Epithelial cell of esophagus (primary cell): ENCODE measurements around the gene RALGAPA2.

ENCODE experiments used
- DNase-seq: peaks from one replicate; pipeline ENCODE4 v3.0.0; 2010; ENCODE audit warnings: low read depth
- H3K4me3 ChIP-seq: 2 replicates; pipeline ENCODE4 v1.5.1; 2011; ENCODE audit warnings: mild to moderate bottlenecking, low read length, control low read depth
- CTCF ChIP-seq: IDR thresholded peaks from 2 replicates; pipeline ENCODE4 v1.5.1; 2011; ENCODE audit warnings: low read depth, mild to moderate bottlenecking, low read length, control low read depth, inconsistent platforms; ENCODE audit not compliant: insufficient read depth; ENCODE audit errors: missing control alignments

Gene RALGAPA2

DNA sequence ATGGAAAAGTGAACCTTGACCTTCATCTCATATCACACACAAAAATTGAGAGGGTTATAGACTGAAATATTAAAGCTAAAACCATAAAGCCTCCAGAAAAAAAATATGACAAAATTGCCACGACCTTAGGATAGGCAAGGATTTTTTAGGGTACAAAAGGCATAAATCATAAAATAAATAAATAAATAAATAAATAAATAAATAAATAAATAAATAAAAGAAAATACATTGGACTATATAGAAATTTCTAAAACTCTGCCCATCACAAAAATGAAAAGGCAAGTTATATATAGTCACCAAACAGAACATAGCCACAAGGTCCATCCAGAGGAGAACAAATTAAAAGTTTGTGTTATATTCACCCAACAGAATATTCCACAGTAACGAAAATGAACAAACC is 235.9 kb downstream of the RALGAPA2 start:
- H3K4me3 ChIP-seq, result no peak overlapping the region
- no peak for TF ChIP-seq CTCF

DNA sequence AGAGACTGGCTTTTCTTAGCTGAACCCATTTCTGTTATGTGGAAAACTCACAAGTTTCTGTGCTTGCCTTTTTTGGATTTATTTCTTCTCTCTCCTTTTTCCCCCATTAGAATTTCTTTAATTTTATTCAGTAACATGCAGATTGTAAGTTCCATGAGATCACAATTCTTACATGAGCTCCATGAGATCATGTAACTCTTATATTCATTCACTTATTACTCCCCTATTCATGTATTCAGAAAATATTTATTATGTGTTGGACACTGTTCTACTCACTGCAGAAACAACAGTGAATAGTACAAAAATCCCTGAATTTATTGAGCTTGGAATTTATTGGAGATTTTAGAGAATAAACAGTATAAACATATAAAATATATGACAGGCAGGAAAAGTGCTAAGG is 238.8 kb downstream of the RALGAPA2 start:
- no peak for DNase-seq
- no peak for TF ChIP-seq CTCF
- no peak overlapping the region for H3K4me3 ChIP-seq

More for the DNA sequence above, 235.9 kb downstream of the RALGAPA2 start:
- DNase-seq, result no peak

DNA sequence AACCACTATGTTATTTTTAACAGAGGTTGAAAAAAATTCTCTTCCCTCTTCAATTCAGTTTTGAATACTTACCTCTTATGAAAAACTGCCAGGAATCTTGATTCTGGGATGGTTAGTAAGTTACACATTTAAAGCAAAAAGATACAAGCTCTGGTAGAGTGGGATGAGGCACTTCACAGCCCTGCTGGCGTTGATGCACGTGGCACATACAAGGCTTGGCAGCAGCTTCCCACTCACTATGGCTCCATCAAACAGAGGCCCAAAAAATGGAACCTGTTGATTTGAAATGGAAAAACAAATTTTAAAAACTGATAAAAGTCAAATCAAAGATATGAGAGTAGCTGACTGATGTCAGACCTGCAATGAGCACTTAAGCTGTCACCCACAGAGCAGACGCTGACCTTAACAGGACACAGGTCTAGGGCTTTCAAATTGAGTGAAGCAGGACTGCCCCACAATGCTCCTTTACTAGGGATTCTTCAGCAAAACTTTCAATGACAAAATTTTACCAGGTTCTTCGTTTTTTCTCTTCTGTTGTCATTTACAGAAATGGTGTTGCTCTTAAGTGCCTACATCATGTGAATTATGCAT is 239.7 kb downstream of the RALGAPA2 start:
- no peak for TF ChIP-seq CTCF
- H3K4me3 ChIP-seq, result no peak overlapping the region
- no peak for DNase-seq

DNA sequence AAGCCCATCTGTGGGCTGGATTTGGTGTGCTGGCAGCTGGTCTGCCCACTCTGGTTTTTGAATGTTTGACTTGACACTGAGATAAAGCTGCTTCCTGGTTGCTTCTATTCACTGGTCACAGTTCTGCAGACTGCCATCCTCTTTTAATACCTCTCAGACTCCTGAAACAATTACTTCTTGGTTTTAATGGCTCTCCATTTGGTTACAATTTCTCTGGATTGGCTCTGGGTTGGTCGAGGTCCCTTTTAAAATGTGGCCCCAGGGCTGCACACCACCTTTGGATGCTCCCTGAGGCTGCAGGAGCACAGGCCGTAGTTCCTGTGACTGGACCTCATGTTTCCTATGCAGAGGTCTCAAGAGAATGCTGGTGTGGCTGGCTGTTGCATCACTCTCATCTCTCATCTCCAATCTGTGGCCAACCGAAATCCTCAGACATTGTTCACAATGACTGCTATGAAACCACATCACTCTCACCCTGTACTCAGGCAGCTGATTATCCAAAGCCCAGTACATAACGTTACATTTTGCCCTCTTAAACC is 246.0 kb downstream of the RALGAPA2 start:
- H3K4me3 ChIP-seq, result no peak overlapping the region
- no peak for TF ChIP-seq CTCF
- no peak for DNase-seq

- H3K4me3 ChIP-seq, result no peak overlapping the region
- no peak for DNase-seq
- TF ChIP-seq CTCF, result peak; percentile 39
These were observed 247.2 kb downstream of the RALGAPA2 start for GRCh38 chr20:20465252-20465651.

GRCh38 chr20:20463933-20464374 is 248.5 kb downstream of the RALGAPA2 start:
- no peak for DNase-seq
- no peak for TF ChIP-seq CTCF
- H3K4me3 ChIP-seq, result no peak overlapping the region

DNA sequence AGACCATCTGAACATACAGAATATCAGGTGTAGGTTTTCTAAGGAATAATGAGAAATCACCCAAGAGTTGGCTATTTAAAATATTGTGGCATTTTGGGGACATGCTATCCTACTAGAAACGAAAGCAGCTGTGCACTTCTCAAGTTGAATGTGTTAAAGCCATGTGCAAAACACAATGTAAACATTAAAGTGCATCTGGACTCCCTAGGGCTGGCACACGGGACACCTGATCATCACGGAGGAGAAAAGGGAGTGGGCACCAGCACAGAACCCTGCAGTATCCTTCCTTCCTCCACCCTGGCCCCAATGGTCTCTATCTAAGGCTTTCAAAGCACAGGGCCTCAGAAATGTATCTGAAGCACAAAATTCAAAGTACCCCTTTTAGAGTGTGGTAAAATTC is 250.3 kb downstream of the RALGAPA2 start:
- no peak for DNase-seq
- TF ChIP-seq CTCF, result no peak
- H3K4me3 ChIP-seq, result no peak overlapping the region
